Midbrain (tissue), 1 donor: ENCODE results near the gene IRF9.

Experiments used
- DNase-seq: peaks from one replicate; lab custom pipeline; 2025; lab: John Stamatoyannopoulos, UW

Gene IRF9

GRCh38 chr14:24160850-24161804, at the start of gene IRF9:
Gene IRF9, plus strand, starts transcription at chr14:24161265. Its CDS starts 880 bp downstream, at chr14:24162145.
- peak; percentile 95 for DNase-seq

GRCh38 chr14:24113379-24113800, 47.7 kb upstream of the IRF9 start:
- no peak for DNase-seq

GRCh38 chr14:24113801-24114531, 47.1 kb upstream of the IRF9 start:
- peak; percentile 92 for DNase-seq

GRCh38 chr14:24114532-24115421, 46.3 kb upstream of the IRF9 start, which contains the start of the genes DCAF11 and NRL:
Gene DCAF11, plus strand, starts transcription at chr14:24114777. Its CDS starts 818 bp downstream, at chr14:24115595.
Gene NRL, minus strand, starts transcription at chr14:24114949. Its CDS starts 32,101 bp downstream, at chr14:24082848.
- peak; percentile 99 for DNase-seq

GRCh38 chr14:24115422-24116127, 45.5 kb upstream of the IRF9 start:
- no peak for DNase-seq

GRCh38 chr14:24116128-24116814, 44.8 kb upstream of the IRF9 start:
- DNase-seq = no peak

GRCh38 chr14:24117179-24117578, 43.9 kb upstream of the IRF9 start:
- no peak for DNase-seq

GRCh38 chr14:24119691-24120090, 41.4 kb upstream of the IRF9 start:
- no peak for DNase-seq

GRCh38 chr14:24121210-24121609, 39.9 kb upstream of the IRF9 start:
- DNase-seq = no peak

- DNase-seq = no peak
These were observed 38.6 kb upstream of the IRF9 start for GRCh38 chr14:24122416-24122815.

GRCh38 chr14:24122898-24123297, 38.2 kb upstream of the IRF9 start:
- DNase-seq = no peak

- no peak for DNase-seq
These were observed 37.3 kb upstream of the IRF9 start for GRCh38 chr14:24123424-24124417.

GRCh38 chr14:24126939-24127338, 34.1 kb upstream of the IRF9 start:
- no peak for DNase-seq

- DNase-seq = no peak
These were observed 33.4 kb upstream of the IRF9 start for GRCh38 chr14:24127673-24128072.

- no peak for DNase-seq
These were observed 31.6 kb upstream of the IRF9 start for GRCh38 chr14:24129410-24129998.

- no peak for DNase-seq
These were observed 30.7 kb upstream of the IRF9 start, which contains the start of gene FITM1 for GRCh38 chr14:24130380-24130716. Gene FITM1, plus strand, starts transcription at chr14:24130659. Its CDS starts 905 bp downstream, at chr14:24131564.

- DNase-seq = no peak
These were observed 30.1 kb upstream of the IRF9 start for GRCh38 chr14:24130717-24131548.

- DNase-seq = no peak
These were observed 29.5 kb upstream of the IRF9 start for GRCh38 chr14:24131549-24131966.
